HG02981 (cell line): ENCODE measurements around the gene CNTN4.

ENCODE experiments used
- ATAC-seq: cut with Tn5 transposase; IDR thresholded peaks from one replicate; pipeline ENCODE4 v1.9.1; 2021; ENCODE audit warnings: mild to moderate bottlenecking, moderate library complexity; ENCODE audit not compliant: unreplicated experiment

CNTN4 gene

GRCh38 chr3:2578560-2578959 is 479.9 kb downstream of the CNTN4 start:
- ATAC-seq: no peak

GRCh38 chr3:2579206-2579605 is 480.5 kb downstream of the CNTN4 start:
- ATAC-seq: no peak

- no peak for ATAC-seq
These were observed 484.4 kb downstream of the CNTN4 start for GRCh38 chr3:2583046-2583445.

- ATAC-seq: no peak
These were observed 490.8 kb downstream of the CNTN4 start for GRCh38 chr3:2589336-2589969.

GRCh38 chr3:2595486-2595885 is 496.8 kb downstream of the CNTN4 start:
- ATAC-seq: no peak

GRCh38 chr3:2597615-2598014 is 498.9 kb downstream of the CNTN4 start:
- no peak for ATAC-seq

GRCh38 chr3:2599471-2599870 is 500.8 kb downstream of the CNTN4 start:
- no peak for ATAC-seq

GRCh38 chr3:2603692-2604289 is 505.1 kb downstream of the CNTN4 start:
- no peak for ATAC-seq

- no peak for ATAC-seq
These were observed 515.9 kb downstream of the CNTN4 start for GRCh38 chr3:2614578-2614977.

- no peak for ATAC-seq
These were observed 516.4 kb downstream of the CNTN4 start for GRCh38 chr3:2615080-2615479.

GRCh38 chr3:2623436-2623835 is 524.8 kb downstream of the CNTN4 start:
- ATAC-seq: no peak

GRCh38 chr3:2628117-2628516 is 529.5 kb downstream of the CNTN4 start:
- ATAC-seq: no peak

GRCh38 chr3:2635511-2635910 is 536.8 kb downstream of the CNTN4 start:
- no peak for ATAC-seq

GRCh38 chr3:2643606-2644005 is 544.9 kb downstream of the CNTN4 start:
- no peak for ATAC-seq

- ATAC-seq: no peak
These were observed 546.3 kb downstream of the CNTN4 start for GRCh38 chr3:2645001-2645400.

GRCh38 chr3:2650746-2651145 is 552.1 kb downstream of the CNTN4 start:
- ATAC-seq: no peak

GRCh38 chr3:2652386-2652785 is 553.7 kb downstream of the CNTN4 start:
- ATAC-seq: no peak

GRCh38 chr3:2653706-2654105 is 555.0 kb downstream of the CNTN4 start:
- ATAC-seq: no peak

GRCh38 chr3:2655229-2655701 is 556.6 kb downstream of the CNTN4 start:
- ATAC-seq: no peak

GRCh38 chr3:2656806-2657777 is 558.4 kb downstream of the CNTN4 start:
- ATAC-seq: no peak

- ATAC-seq: no peak
These were observed 559.3 kb downstream of the CNTN4 start for GRCh38 chr3:2657971-2658370.

- no peak for ATAC-seq
These were observed 561.2 kb downstream of the CNTN4 start for GRCh38 chr3:2659896-2660295.
